Neural progenitor cell (in vitro differentiated cells): ENCODE data around the gene PDE3A.

ENCODE experiments used
- CTCF ChIP-seq: fragments of 200-600 bp; sonication (generic); IDR thresholded peaks from 2 replicates; pipeline ENCODE4 v1.5.1; 2017; ENCODE audit warnings: antibody characterized with exemption, mild to moderate bottlenecking
- EZH2 ChIP-seq: fragments of 200-600 bp; sonication (generic); IDR thresholded peaks from 2 replicates; pipeline ENCODE4 v1.6.1; 2017; ENCODE audit warnings: antibody characterized with exemption, mild to moderate bottlenecking, moderate library complexity
- EZH2phosphoT487 ChIP-seq: fragments of 200-600 bp; sonication (generic); IDR thresholded peaks from 2 replicates; pipeline ENCODE4 v1.6.1; 2017; ENCODE audit warnings: antibody characterized with exemption

- TF ChIP-seq EZH2phosphoT487 (no peak), CTCF (no peak), EZH2 (no peak)
Measured at GRCh38 chr12:20453756-20454310, 85.5 kb downstream of the PDE3A start.
